GM12878 (cell line): ENCODE data around the gene NRXN3. TPM values are rescaled to one million over a fixed set of nuclear protein-coding genes. Genes with fewer than 3 reads are reported as not detected.

Source experiments
- ATAC-seq: fragments of 200-7000 bp; cut with Tn5 transposase; 3 replicates; pipeline ENCODE4 v1.9.1; 2020; ENCODE audit warnings: mild to moderate bottlenecking, moderate library complexity
- BruUV-seq: library from RNA; stranded (reverse); fragments of 400-500 nt; replicated peaks from 2 replicates; lab custom pipeline; 2021; lab: Mats Ljungman, UMichigan
- CTCF ChIA-PET: fragments of 300-600 bp; sonication (Branson Sonifier 250); formaldehyde crosslinking; extraction: SDS; loops from one replicate; lab custom pipeline; 2021; ENCODE audit warnings: inconsistent platforms; lab: Yijun Ruan, JAX
- POLR2A ChIA-PET: fragments of 350-600 bp; formaldehyde crosslinking; extraction: SDS; loops from one replicate; lab custom pipeline; 2021; ENCODE audit warnings: inconsistent platforms; lab: Charles Lee
- RAD21 ChIA-PET: fragments of 300-600 bp; sonication (Branson Sonifier 250); formaldehyde crosslinking; loops from one replicate; lab custom pipeline; 2023; ENCODE audit warnings: antibody characterized with exemption; ENCODE audit not compliant: unreplicated experiment; lab: Charles Lee
- SMC1A ChIA-PET: fragments of 300-600 bp; sonication (Branson Sonifier 250); formaldehyde crosslinking; loops from one replicate; lab custom pipeline; 2023; ENCODE audit not compliant: unreplicated experiment, uncharacterized antibody; lab: Charles Lee
- DNase-seq: peaks from one replicate; pipeline ENCODE4 v3.0.0-alpha.2; 2011; ENCODE audit warnings: low read depth, low spot score
- FAIRE-seq: peaks from 3 replicates; lab custom pipeline; 2011; peaks lifted over from hg19 to GRCh38; lab: Jason Lieb, UNC
- H2AFZ ChIP-seq: 2 replicates; pipeline ENCODE4 v1.6.0; 2011; ENCODE audit warnings: low read depth, low read length, control low read depth; ENCODE audit not compliant: control insufficient read depth
- H3K27ac ChIP-seq: 2 replicates; pipeline ENCODE4 v1.5.1; 2011; ENCODE audit warnings: control low read depth; ENCODE audit not compliant: control insufficient read depth, insufficient read depth
- H3K27me3 ChIP-seq, 2 experiments: replicated peaks in 1 of 2; 2 replicates each; pipeline versions ENCODE4 v1.6.0 to v1.6.1; 2011; ENCODE audit warnings: low read length in 1 of 2; ENCODE audit not compliant: control insufficient read depth in 2 of 2, insufficient read depth in 2 of 2
- H3K36me3 ChIP-seq, 2 experiments: 2 replicates each; pipeline ENCODE4 v1.5.1; 2011; ENCODE audit warnings: low read length in 1 of 2; ENCODE audit not compliant: control insufficient read depth in 2 of 2, insufficient read depth in 2 of 2
- H3K4me1 ChIP-seq: 2 replicates; pipeline ENCODE4 v1.6.1; 2011; ENCODE audit warnings: mild to moderate bottlenecking, low read length, moderate library complexity, mixed read lengths; ENCODE audit not compliant: control insufficient read depth, insufficient read depth
- H3K4me2 ChIP-seq: 2 replicates; pipeline ENCODE4 v1.6.0; 2011; ENCODE audit warnings: control low read depth; ENCODE audit not compliant: control insufficient read depth, insufficient read depth
- H3K4me3 ChIP-seq: fragments of 200-600 bp; sonication (generic); 2 replicates; pipeline ENCODE4 v1.5.1; 2016
- H3K79me2 ChIP-seq: 2 replicates; pipeline ENCODE4 v1.6.0; 2011; ENCODE audit warnings: low read length; ENCODE audit not compliant: control insufficient read depth, insufficient read depth
- H3K9ac ChIP-seq: 2 replicates; pipeline ENCODE4 v1.8.0; 2011; ENCODE audit warnings: low read length, control low read depth, mixed read lengths; ENCODE audit not compliant: control insufficient read depth, insufficient read depth
- H3K9me3 ChIP-seq: replicated peaks from 3 replicates; pipeline ENCODE4 v1.5.1; 2011; ENCODE audit warnings: mild to moderate bottlenecking, low read length; ENCODE audit not compliant: control insufficient read depth, insufficient read depth
- H4K20me1 ChIP-seq: 2 replicates; pipeline ENCODE4 v1.6.0; 2011; ENCODE audit not compliant: control insufficient read depth, insufficient read depth
- BMI1 ChIP-seq: fragments of 450-650 bp; IDR thresholded peaks from 2 replicates; pipeline ENCODE4 v1.6.1; 2016; ENCODE audit warnings: mild to moderate bottlenecking, moderate library complexity, borderline replicate concordance
- CBX3 ChIP-seq: fragments of 200-600 bp; sonication (generic); IDR thresholded peaks from 2 replicates; pipeline ENCODE4 v1.6.1; 2016; ENCODE audit warnings: low read depth, borderline replicate concordance
- EED ChIP-seq: sonication (generic); IDR thresholded peaks from 2 replicates; pipeline ENCODE4 v1.6.1; 2016; ENCODE audit warnings: antibody characterized with exemption, low read depth
- HCFC1 ChIP-seq: fragments of 150-350 bp; IDR thresholded peaks from 2 replicates; pipeline ENCODE4 v1.6.1; 2014; ENCODE audit warnings: low read length
- IRF4 ChIP-seq: IDR thresholded peaks from 2 replicates; pipeline ENCODE4 v1.6.1; 2011; ENCODE audit warnings: low read depth, low read length
- MXI1 ChIP-seq: fragments of 150-350 bp; IDR thresholded peaks from 2 replicates; pipeline ENCODE4 v1.6.1; 2011; ENCODE audit warnings: low read depth, mild to moderate bottlenecking, inconsistent platforms, low read length, improper control_type of control experiment
- POLR2AphosphoS2 ChIP-seq: IDR thresholded peaks from 2 replicates; pipeline ENCODE4 v1.6.1; 2011; ENCODE audit warnings: low read depth, mild to moderate bottlenecking, low read length, improper control_type of control experiment, moderate library complexity
- RAD21 ChIP-seq: IDR thresholded peaks from 2 replicates; pipeline ENCODE4 v1.6.1; 2011; ENCODE audit warnings: mild to moderate bottlenecking, low read depth, low read length, moderate library complexity; ENCODE audit not compliant: insufficient read depth
- RB1 ChIP-seq: fragments of 450-650 bp; formaldehyde crosslinking; IDR thresholded peaks from 2 replicates; pipeline ENCODE4 v1.6.1; 2017; ENCODE audit warnings: mild to moderate bottlenecking, borderline replicate concordance
- RUNX3 ChIP-seq: IDR thresholded peaks from 2 replicates; pipeline ENCODE4 v1.6.1; 2012; ENCODE audit warnings: low read length, inconsistent platforms
- SIX5 ChIP-seq: IDR thresholded peaks from 2 replicates; pipeline ENCODE4 v1.6.1; 2011; ENCODE audit warnings: mild to moderate bottlenecking, low read depth, low read length, moderate library complexity; ENCODE audit not compliant: severe bottlenecking
- SRF ChIP-seq, 2 experiments: IDR thresholded peaks; 2 replicates each; pipeline ENCODE4 v1.6.1; 2011; ENCODE audit warnings: low read depth in 2 of 2, low read length in 2 of 2, mild to moderate bottlenecking in 1 of 2, moderate library complexity in 1 of 2
- TBL1XR1 ChIP-seq: IDR thresholded peaks from 2 replicates; pipeline ENCODE4 v1.6.1; 2012; ENCODE audit warnings: low read depth, low read length, improper control_type of control experiment
- WRNIP1 ChIP-seq: IDR thresholded peaks from 2 replicates; pipeline ENCODE4 v1.6.1; 2011; ENCODE audit warnings: low read depth, low read length, improper control_type of control experiment, borderline replicate concordance
- ZBED1 ChIP-seq: IDR thresholded peaks from 2 replicates; pipeline ENCODE4 v1.6.1; 2016; ENCODE audit warnings: borderline replicate concordance
- ZNF384 ChIP-seq: IDR thresholded peaks from 2 replicates; pipeline ENCODE4 v1.6.1; 2012; ENCODE audit warnings: low read depth, mild to moderate bottlenecking, low read length, improper control_type of control experiment, borderline replicate concordance
- WGBS: methylation state at CpG from one replicate; pipeline ENCODE4 v1.1.6; 2016; ENCODE audit warnings: low lambda C conversion rate; ENCODE audit not compliant: insufficient replicate concordance, insufficient coverage; ENCODE audit errors: missing lambda C conversion rate; 5-methylcytosine and 5-hydroxymethylcytosine counted together
- in situ Hi-C: fragments of 300-500 bp; cut with MboI; formaldehyde crosslinking; loops from 9 replicates; pipeline ENCODE4 v1.14.3; 2018; ENCODE audit warnings: mixed read lengths
- intact Hi-C: fragments of 100-400 bp; cut with micrococcal nuclease; formaldehyde crosslinking; loops from one replicate; pipeline ENCODE4 v1.14.2; 2022; ENCODE audit not compliant: unreplicated experiment
- polyA plus RNA-seq, 11 experiments: library from polyadenylated mRNA; depleted of rRNA in 4 of 11; unstranded in 6 of 11; stranded (reverse) in 5 of 11; fragments of >200 nt; fragmentation: Nextera tagmentation in 4 of 11; fragmentation: Illumina TruSeq in 1 of 11; extraction: Ambion mirVana in 4 of 11; extraction: Trizol in 1 of 11; gene quantifications; 1 replicate in 1 of 11; 2 replicates in 10 of 11; pipeline versions ENCODE4 v1.2.1 to v1.2.3, GENCODE V29; 2011 to 2016; ENCODE audit warnings: inconsistent platforms in 2 of 11, missing spikeins in 2 of 11, low read depth in 1 of 11
- total RNA-seq, 4 experiments: library from RNA; depleted of rRNA in 3 of 4; stranded (reverse); fragments of >200 nt in 3 of 4; fragmentation: Illumina TruSeq in 1 of 4; extraction: Trizol in 1 of 4; gene quantifications; 2 replicates each; pipeline versions ENCODE4 v1.2.1 to v1.2.3, GENCODE V29; 2013 to 2021
- TF ChIP-seq, protein P1 (sequence below): IDR thresholded peaks from 2 replicates; pipeline ENCODE4 v1.6.1; 2011; ENCODE audit warnings: mild to moderate bottlenecking, low read depth, low read length, moderate library complexity; ENCODE audit not compliant: insufficient replicate concordance
- TF ChIP-seq, protein P2 (sequence below): IDR thresholded peaks from 2 replicates; pipeline ENCODE4 v1.6.1; 2011; ENCODE audit warnings: low read depth, low read length, improper control_type of control experiment, borderline replicate concordance
- TF ChIP-seq, protein P3 (sequence below): IDR thresholded peaks from 2 replicates; pipeline ENCODE4 v1.6.1; 2012; ENCODE audit warnings: low read length, inconsistent platforms

NRXN3 gene
- total and polyA plus RNA-seq, 10 of the 15 experiments (the other 5 are each of a cell fraction or from before 2014, with no cell fraction given) = 0.52 to 3.3 (median 1.4) TPM

DNA sequence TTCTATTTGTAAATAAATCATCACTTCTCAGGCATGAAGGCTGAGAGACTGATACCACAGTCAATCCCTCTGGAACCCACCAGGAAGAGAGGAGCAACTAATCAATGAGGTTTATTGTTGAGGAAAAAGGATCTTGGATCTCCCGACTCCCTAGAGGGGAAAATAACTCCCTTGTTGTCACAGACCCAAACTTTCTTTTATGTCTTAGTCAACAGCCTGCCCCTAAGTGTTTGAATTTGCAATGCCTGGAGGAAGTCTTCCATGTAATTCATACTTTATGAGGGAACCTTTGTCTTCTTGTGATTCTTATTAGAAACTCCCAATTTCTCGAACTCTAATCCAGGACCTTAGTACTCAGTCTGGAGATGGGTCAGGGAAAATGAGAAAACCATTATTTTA, 1235.3 kb downstream of the NRXN3 start (continued):
- no peak for TF ChIP-seq RB1
- TF ChIP-seq HCFC1 = no peak
- TF ChIP-seq MXI1 = no peak
- no peak for TF ChIP-seq TBL1XR1
- TF ChIP-seq EED = no peak
- TF ChIP-seq, protein P1, sequence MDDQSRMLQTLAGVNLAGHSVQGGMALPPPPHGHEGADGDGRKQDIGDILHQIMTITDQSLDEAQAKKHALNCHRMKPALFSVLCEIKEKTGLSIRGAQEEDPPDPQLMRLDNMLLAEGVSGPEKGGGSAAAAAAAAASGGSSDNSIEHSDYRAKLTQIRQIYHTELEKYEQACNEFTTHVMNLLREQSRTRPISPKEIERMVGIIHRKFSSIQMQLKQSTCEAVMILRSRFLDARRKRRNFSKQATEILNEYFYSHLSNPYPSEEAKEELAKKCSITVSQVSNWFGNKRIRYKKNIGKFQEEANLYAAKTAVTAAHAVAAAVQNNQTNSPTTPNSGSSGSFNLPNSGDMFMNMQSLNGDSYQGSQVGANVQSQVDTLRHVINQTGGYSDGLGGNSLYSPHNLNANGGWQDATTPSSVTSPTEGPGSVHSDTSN = no peak
- TF ChIP-seq, all 136 proteins: peak for 0

GRCh38 chr14:79407572-79407971, 1237.4 kb downstream of the NRXN3 start:
- Histone ChIP-seq H3K9me3 (no peaks in the 10 kb centered on the region), H3K27ac (no peak overlapping the region), H2AFZ (no peak overlapping the region), H3K36me3 (no peaks in the 10 kb centered on the region), H3K4me2 (no peak overlapping the region), H4K20me1 (no peaks in the 10 kb centered on the region), H3K4me3 (no peak overlapping the region), H3K4me1 (no peaks in the 10 kb centered on the region), H3K79me2 (no peaks in the 10 kb centered on the region), H3K27me3 (no peaks in the 10 kb centered on the region), H3K9ac (no peak overlapping the region)
- in situ Hi-C loops (no loop called here), intact Hi-C loops (no loop called here)
- RAD21 ChIA-PET = no interaction called here
- ATAC-seq (no peak), DNase-seq (no peak), FAIRE-seq (no peak)
- POLR2A ChIA-PET = no interaction called here
- SMC1A ChIA-PET = no interaction called here
- CTCF ChIA-PET = no interaction called here
- no TSS peak for BruUV-seq
- no peak for TF ChIP-seq CBX3
- no peak for TF ChIP-seq BMI1
- TF ChIP-seq IRF4 = no peak
- TF ChIP-seq, protein P2, sequence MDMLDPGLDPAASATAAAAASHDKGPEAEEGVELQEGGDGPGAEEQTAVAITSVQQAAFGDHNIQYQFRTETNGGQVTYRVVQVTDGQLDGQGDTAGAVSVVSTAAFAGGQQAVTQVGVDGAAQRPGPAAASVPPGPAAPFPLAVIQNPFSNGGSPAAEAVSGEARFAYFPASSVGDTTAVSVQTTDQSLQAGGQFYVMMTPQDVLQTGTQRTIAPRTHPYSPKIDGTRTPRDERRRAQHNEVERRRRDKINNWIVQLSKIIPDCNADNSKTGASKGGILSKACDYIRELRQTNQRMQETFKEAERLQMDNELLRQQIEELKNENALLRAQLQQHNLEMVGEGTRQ = no peak
- TF ChIP-seq WRNIP1 = no peak
- TF ChIP-seq SRF (IDR thresholded peaks at IDR 0.05; ENCODE audit: low read depth in 2 of 2, low read length in 2 of 2) = no peak
- no peak for TF ChIP-seq RAD21
- TF ChIP-seq RUNX3 = no peak
- TF ChIP-seq ZBED1 = no peak
- TF ChIP-seq, protein P3, sequence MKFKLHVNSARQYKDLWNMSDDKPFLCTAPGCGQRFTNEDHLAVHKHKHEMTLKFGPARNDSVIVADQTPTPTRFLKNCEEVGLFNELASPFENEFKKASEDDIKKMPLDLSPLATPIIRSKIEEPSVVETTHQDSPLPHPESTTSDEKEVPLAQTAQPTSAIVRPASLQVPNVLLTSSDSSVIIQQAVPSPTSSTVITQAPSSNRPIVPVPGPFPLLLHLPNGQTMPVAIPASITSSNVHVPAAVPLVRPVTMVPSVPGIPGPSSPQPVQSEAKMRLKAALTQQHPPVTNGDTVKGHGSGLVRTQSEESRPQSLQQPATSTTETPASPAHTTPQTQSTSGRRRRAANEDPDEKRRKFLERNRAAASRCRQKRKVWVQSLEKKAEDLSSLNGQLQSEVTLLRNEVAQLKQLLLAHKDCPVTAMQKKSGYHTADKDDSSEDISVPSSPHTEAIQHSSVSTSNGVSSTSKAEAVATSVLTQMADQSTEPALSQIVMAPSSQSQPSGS = no peak
- no peak for TF ChIP-seq POLR2AphosphoS2
- no peak for TF ChIP-seq ZNF384
- no peak for TF ChIP-seq SIX5
- WGBS = 0% methylated on average over 2 of the region's 2 CpGs
